GM18517 (cell line): ENCODE measurements around the gene TBC1D22A.

Experiments used
- ATAC-seq: cut with Tn5 transposase; IDR thresholded peaks from one replicate; pipeline ENCODE4 v1.9.1; 2021; ENCODE audit warnings: mild to moderate bottlenecking, moderate library complexity; ENCODE audit not compliant: unreplicated experiment

The TBC1D22A gene

GRCh38 chr22:46853191-46853590 lies 90.7 kb downstream of the TBC1D22A start:
- no peak for ATAC-seq

- no peak for ATAC-seq
Observed at GRCh38 chr22:46854125-46854870, 91.8 kb downstream of the TBC1D22A start.

GRCh38 chr22:46855681-46856080 lies 93.2 kb downstream of the TBC1D22A start:
- no peak for ATAC-seq

- no peak for ATAC-seq
Observed at GRCh38 chr22:46856661-46857060, 94.2 kb downstream of the TBC1D22A start.

- no peak for ATAC-seq
Observed at GRCh38 chr22:46857142-46857884, 94.9 kb downstream of the TBC1D22A start.

GRCh38 chr22:46857885-46858143 lies 95.4 kb downstream of the TBC1D22A start:
- ATAC-seq: no peak

- ATAC-seq: no peak
Observed at GRCh38 chr22:46858181-46858771, 95.8 kb downstream of the TBC1D22A start.

- ATAC-seq: no peak
Observed at GRCh38 chr22:46860562-46860961, 98.1 kb downstream of the TBC1D22A start.

- no peak for ATAC-seq
Observed at GRCh38 chr22:46861468-46862367, 99.3 kb downstream of the TBC1D22A start.

GRCh38 chr22:46862418-46863324 lies 100.2 kb downstream of the TBC1D22A start:
- no peak for ATAC-seq

- ATAC-seq: no peak
Observed at GRCh38 chr22:46863794-46864193, 101.3 kb downstream of the TBC1D22A start.

- no peak for ATAC-seq
Observed at GRCh38 chr22:46864314-46865051, 102.0 kb downstream of the TBC1D22A start.

GRCh38 chr22:46865052-46865434 lies 102.6 kb downstream of the TBC1D22A start:
- no peak for ATAC-seq

GRCh38 chr22:46865642-46866041 lies 103.2 kb downstream of the TBC1D22A start:
- no peak for ATAC-seq

GRCh38 chr22:46866591-46866990 lies 104.1 kb downstream of the TBC1D22A start:
- no peak for ATAC-seq

GRCh38 chr22:46867106-46867505 lies 104.7 kb downstream of the TBC1D22A start:
- ATAC-seq: no peak

- ATAC-seq: no peak
Observed at GRCh38 chr22:46869329-46869728, 106.9 kb downstream of the TBC1D22A start.

- ATAC-seq: no peak
Observed at GRCh38 chr22:46869831-46870441, 107.5 kb downstream of the TBC1D22A start.

GRCh38 chr22:46871826-46872225 lies 109.4 kb downstream of the TBC1D22A start:
- ATAC-seq: no peak
